Measurements from ENCODE around the gene HDAC4.
A peak's percentile ranks its signal among the peaks of the same experiment; 100 is the strongest.

Gene HDAC4

GRCh38 chr2:239275044-239275685 lies 125.7 kb downstream of the HDAC4 start:
- H2BK120ac ChIP-seq (ENCODE audit: insufficient read depth, low read length, poor library complexity), result no peak overlapping the region
- no peak overlapping the region for H4K91ac ChIP-seq (ENCODE audit: low read depth, low read length)
- H3K4ac ChIP-seq (ENCODE audit: low read depth, low read length), result no peak overlapping the region
- H3K9ac ChIP-seq (ENCODE audit: low read length), result no peak overlapping the region
- no peak overlapping the region for H2AK5ac ChIP-seq (ENCODE audit: low read length)
- no peak overlapping the region for H3K23ac ChIP-seq (ENCODE audit: low read length)
- H3K79me2 ChIP-seq (ENCODE audit: control insufficient read depth, insufficient read depth, low read length, poor library complexity), result peaks cover 2% of the 10 kb centered on the region
- peak; percentile 35 to 44 for DNase-seq
- H3K27me3 ChIP-seq (ENCODE audit: insufficient read depth, low read length), result no peaks in the 10 kb centered on the region
- H3K36me3 ChIP-seq (ENCODE audit: control insufficient read depth in 1 of 2, insufficient read depth in 2 of 2, low read length in 2 of 2), result no peaks in the 10 kb centered on the region
- H3K9me3 ChIP-seq (ENCODE audit: insufficient read depth, low read depth, low read length), result no peaks in the 10 kb centered on the region
- no peak overlapping the region for H3K4me3 ChIP-seq (ENCODE audit: low read depth, low read length)
- no peak overlapping the region for H3K27ac ChIP-seq (ENCODE audit: low read depth, low read length)
- H3K14ac ChIP-seq (ENCODE audit: low read length), result no peak overlapping the region
- no peak overlapping the region for H2AFZ ChIP-seq (ENCODE audit: insufficient read depth, low read length, poor library complexity)
- no peak overlapping the region for H3K4me2 ChIP-seq (ENCODE audit: low read length)
- peaks cover 4 to 5% of the 10 kb centered on the region in 2 experiments for H3K4me1 ChIP-seq (ENCODE audit: control insufficient read depth in 1 of 2, insufficient read depth in 2 of 2, low read length in 2 of 2)
- no CpG with 5 or more reads among the region's 34 CpGs for WGBS (ENCODE audit: extremely low coverage, insufficient coverage, insufficient read length)
- H3K79me1 ChIP-seq (ENCODE audit: low read length), result no peaks in the 10 kb centered on the region
- H2BK5ac ChIP-seq (ENCODE audit: low read depth, low read length, poor library complexity), result no peak overlapping the region
- no peak overlapping the region for H4K8ac ChIP-seq (ENCODE audit: low read depth, low read length)
- no peak overlapping the region for H4K12ac ChIP-seq (ENCODE audit: low read depth, low read length)
- H2BK12ac ChIP-seq (ENCODE audit: low read length), result no peak overlapping the region
- H3K18ac ChIP-seq (ENCODE audit: low read length), result no peak overlapping the region

- Histone ChIP-seq H3K18ac (ENCODE audit: low read length) (no peak overlapping the region), H4K8ac (ENCODE audit: low read depth, low read length) (no peak overlapping the region), H2BK12ac (ENCODE audit: low read length) (no peak overlapping the region), H3K27ac (ENCODE audit: low read depth, low read length) (no peak overlapping the region), H2BK120ac (ENCODE audit: insufficient read depth, low read length, poor library complexity) (no peak overlapping the region), H3K79me1 (ENCODE audit: low read length) (no peaks in the 10 kb centered on the region), H3K4me3 (ENCODE audit: low read depth, low read length) (no peak overlapping the region), H3K23ac (ENCODE audit: low read length) (no peak overlapping the region), H4K12ac (ENCODE audit: low read depth, low read length) (no peak overlapping the region), H3K4me1 (ENCODE audit: control insufficient read depth in 1 of 2, insufficient read depth in 2 of 2, low read length in 2 of 2) (peaks cover 4 to 5% of the 10 kb centered on the region in 2 experiments), H3K27me3 (ENCODE audit: insufficient read depth, low read length) (no peaks in the 10 kb centered on the region), H4K91ac (ENCODE audit: low read depth, low read length) (no peak overlapping the region), H3K79me2 (ENCODE audit: control insufficient read depth, insufficient read depth, low read length, poor library complexity) (peaks cover 2% of the 10 kb centered on the region), H2AFZ (ENCODE audit: insufficient read depth, low read length, poor library complexity) (no peak overlapping the region), H3K4ac (ENCODE audit: low read depth, low read length) (no peak overlapping the region), H3K14ac (ENCODE audit: low read length) (no peak overlapping the region), H3K9ac (ENCODE audit: low read length) (no peak overlapping the region), H3K36me3 (ENCODE audit: control insufficient read depth in 1 of 2, insufficient read depth in 2 of 2, low read length in 2 of 2) (no peaks in the 10 kb centered on the region), H3K4me2 (ENCODE audit: low read length) (no peak overlapping the region), H2AK5ac (ENCODE audit: low read length) (no peak overlapping the region), H3K9me3 (ENCODE audit: insufficient read depth, low read depth, low read length) (no peaks in the 10 kb centered on the region), H2BK5ac (ENCODE audit: low read depth, low read length, poor library complexity) (no peak overlapping the region)
- WGBS (ENCODE audit: extremely low coverage, insufficient coverage, insufficient read length), result no CpG with 5 or more reads among the region's 16 CpGs
- DNase-seq, result no peak
These were observed 126.3 kb downstream of the HDAC4 start for GRCh38 chr2:239274391-239275043.

- no peak overlapping the region for H3K4me2 ChIP-seq (ENCODE audit: low read length)
- no CpG with 5 or more reads among the region's 23 CpGs for WGBS (ENCODE audit: extremely low coverage, insufficient coverage, insufficient read length)
These were observed 127.3 kb downstream of the HDAC4 start for GRCh38 chr2:239273280-239274234.

GRCh38 chr2:239272626-239273025 lies 128.2 kb downstream of the HDAC4 start:
- H2BK12ac ChIP-seq (ENCODE audit: low read length), result no peak overlapping the region
- H2BK5ac ChIP-seq (ENCODE audit: low read depth, low read length, poor library complexity), result no peak overlapping the region
- H3K27ac ChIP-seq (ENCODE audit: low read depth, low read length), result no peak overlapping the region
- no peak overlapping the region for H4K12ac ChIP-seq (ENCODE audit: low read depth, low read length)
- no peak overlapping the region for H4K91ac ChIP-seq (ENCODE audit: low read depth, low read length)
- H3K4me1 ChIP-seq (ENCODE audit: control insufficient read depth in 1 of 2, insufficient read depth in 2 of 2, low read length in 2 of 2), result peaks cover 11 to 13% of the 10 kb centered on the region in 2 experiments
- peaks cover 2% of the 10 kb centered on the region for H3K79me2 ChIP-seq (ENCODE audit: control insufficient read depth, insufficient read depth, low read length, poor library complexity)
- H3K18ac ChIP-seq (ENCODE audit: low read length), result no peak overlapping the region
- no peak overlapping the region for H3K23ac ChIP-seq (ENCODE audit: low read length)
- WGBS (ENCODE audit: extremely low coverage, insufficient coverage, insufficient read length), result no CpG with 5 or more reads among the region's 9 CpGs
- H3K9ac ChIP-seq (ENCODE audit: low read length), result no peak overlapping the region
- no peak overlapping the region for H2BK120ac ChIP-seq (ENCODE audit: insufficient read depth, low read length, poor library complexity)
- peaks cover 2% of the 10 kb centered on the region for H3K79me1 ChIP-seq (ENCODE audit: low read length)
- H3K4me3 ChIP-seq (ENCODE audit: low read depth, low read length), result no peak overlapping the region
- no peak for DNase-seq
- H3K36me3 ChIP-seq (ENCODE audit: control insufficient read depth in 1 of 2, insufficient read depth in 2 of 2, low read length in 2 of 2), result no peaks in the 10 kb centered on the region
- no peaks in the 10 kb centered on the region for H3K27me3 ChIP-seq (ENCODE audit: insufficient read depth, low read length)
- no peak overlapping the region for H2AK5ac ChIP-seq (ENCODE audit: low read length)
- no peak overlapping the region for H3K4me2 ChIP-seq (ENCODE audit: low read length)
- no peak overlapping the region for H2AFZ ChIP-seq (ENCODE audit: insufficient read depth, low read length, poor library complexity)
- no peaks in the 10 kb centered on the region for H3K9me3 ChIP-seq (ENCODE audit: insufficient read depth, low read depth, low read length)
- H3K14ac ChIP-seq (ENCODE audit: low read length), result no peak overlapping the region
- H4K8ac ChIP-seq (ENCODE audit: low read depth, low read length), result no peak overlapping the region
- no peak overlapping the region for H3K4ac ChIP-seq (ENCODE audit: low read depth, low read length)

More at GRCh38 chr2:239273280-239274234, 127.3 kb downstream of the HDAC4 start:
- H4K91ac ChIP-seq (ENCODE audit: low read depth, low read length), result no peak overlapping the region
- H3K4me1 ChIP-seq (ENCODE audit: control insufficient read depth in 1 of 2, insufficient read depth in 2 of 2, low read length in 2 of 2), result peaks cover 6 to 7% of the 10 kb centered on the region in 2 experiments
- H3K9ac ChIP-seq (ENCODE audit: low read length), result no peak overlapping the region
- no peak overlapping the region for H3K18ac ChIP-seq (ENCODE audit: low read length)
- no peak overlapping the region for H2BK12ac ChIP-seq (ENCODE audit: low read length)
- H4K8ac ChIP-seq (ENCODE audit: low read depth, low read length), result no peak overlapping the region
- H3K79me1 ChIP-seq (ENCODE audit: low read length), result no peaks in the 10 kb centered on the region
- H2AK5ac ChIP-seq (ENCODE audit: low read length), result no peak overlapping the region
- no peaks in the 10 kb centered on the region for H3K36me3 ChIP-seq (ENCODE audit: control insufficient read depth in 1 of 2, insufficient read depth in 2 of 2, low read length in 2 of 2)
- H3K23ac ChIP-seq (ENCODE audit: low read length), result no peak overlapping the region
- H3K27ac ChIP-seq (ENCODE audit: low read depth, low read length), result no peak overlapping the region
- H3K27me3 ChIP-seq (ENCODE audit: insufficient read depth, low read length), result no peaks in the 10 kb centered on the region
- no peak for DNase-seq
- no peaks in the 10 kb centered on the region for H3K9me3 ChIP-seq (ENCODE audit: insufficient read depth, low read depth, low read length)
- H4K12ac ChIP-seq (ENCODE audit: low read depth, low read length), result no peak overlapping the region
- peaks cover 2% of the 10 kb centered on the region for H3K79me2 ChIP-seq (ENCODE audit: control insufficient read depth, insufficient read depth, low read length, poor library complexity)
- no peak overlapping the region for H2BK5ac ChIP-seq (ENCODE audit: low read depth, low read length, poor library complexity)
- no peak overlapping the region for H3K4me3 ChIP-seq (ENCODE audit: low read depth, low read length)
- H2AFZ ChIP-seq (ENCODE audit: insufficient read depth, low read length, poor library complexity), result no peak overlapping the region
- H3K14ac ChIP-seq (ENCODE audit: low read length), result no peak overlapping the region
- no peak overlapping the region for H3K4ac ChIP-seq (ENCODE audit: low read depth, low read length)
- H2BK120ac ChIP-seq (ENCODE audit: insufficient read depth, low read length, poor library complexity), result no peak overlapping the region
